ENCODE measurements around the gene ACTN4. TPM values are rescaled to one million over a fixed set of nuclear protein-coding genes. Genes with fewer than 3 reads are reported as not detected.

ACTN4 gene
- total RNA-seq, 1 donor from 2014 or later = 921 TPM

- H3K27me3 Mint-ChIP-seq (ENCODE audit: low read depth) = no peaks in the 10 kb centered on the region
- no peaks in the 10 kb centered on the region for H3K9me3 Mint-ChIP-seq (ENCODE audit: low read depth)
- peak overlapping the region; percentile 31 for H3K4me3 Mint-ChIP-seq (ENCODE audit: unreplicated experiment)
- no peak for DNase-seq (ENCODE audit: low spot score)
- TF ChIP-seq CTCF (IDR thresholded peaks at IDR 0.05) = no peak
- peak overlapping the region; percentile 96 for H3K27ac Mint-ChIP-seq (ENCODE audit: unreplicated experiment)
- H3K36me3 Mint-ChIP-seq (ENCODE audit: low read depth) = peaks cover 16% of the 10 kb centered on the region
- peaks cover 92% of the 10 kb centered on the region for H3K4me1 Mint-ChIP-seq (ENCODE audit: low read depth)
Observed at GRCh38 chr19:38692458-38693379, 45.3 kb downstream of the ACTN4 start.

DNA sequence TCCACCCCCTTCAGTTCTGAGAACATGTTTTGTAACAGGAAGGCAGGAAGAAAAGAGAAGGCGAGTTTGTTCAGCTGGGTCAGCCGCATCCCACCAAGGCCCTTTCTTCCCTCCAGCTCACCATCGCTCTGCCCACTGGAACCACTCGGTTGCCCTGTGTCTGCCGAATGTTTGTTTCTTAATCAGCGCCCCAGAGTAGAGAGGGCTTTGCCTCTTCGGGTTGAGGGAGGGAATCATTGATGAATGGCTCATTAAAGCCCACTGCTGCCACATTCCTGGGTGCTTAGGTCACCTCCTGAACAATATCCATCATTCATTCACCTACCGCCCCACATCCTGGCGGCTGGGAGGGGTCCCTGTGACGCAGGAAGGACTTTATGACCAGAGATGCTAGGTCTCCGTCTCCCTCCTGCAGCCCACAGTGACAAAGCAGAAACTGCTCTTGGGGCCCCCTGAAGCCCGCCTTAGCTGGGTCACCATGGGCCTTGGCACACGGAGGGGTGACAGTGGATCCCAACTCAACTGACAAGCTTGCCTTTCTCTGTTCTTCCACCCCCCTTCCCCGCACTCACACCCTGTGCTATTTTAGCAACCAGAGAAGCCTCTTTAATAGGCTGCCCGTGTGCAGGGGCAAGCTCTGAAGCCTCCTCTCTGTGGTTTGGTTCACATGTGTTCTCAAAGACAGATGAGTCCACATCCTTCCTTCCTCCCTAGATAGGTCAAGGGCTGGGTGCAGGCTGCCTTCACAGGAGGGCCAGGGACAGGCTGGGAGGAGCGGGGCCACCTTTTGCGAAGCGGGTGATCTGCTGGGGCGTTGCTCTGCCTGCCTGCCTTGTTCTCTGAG is 46.2 kb downstream of the ACTN4 start:
- Mint-ChIP-seq H3K9me3 (ENCODE audit: low read depth) (no peaks in the 10 kb centered on the region), H3K36me3 (ENCODE audit: low read depth) (peaks cover 19% of the 10 kb centered on the region), H3K4me3 (ENCODE audit: unreplicated experiment) (peak overlapping the region; percentile 25), H3K27ac (ENCODE audit: unreplicated experiment) (peak overlapping the region; percentile 96), H3K4me1 (ENCODE audit: low read depth) (peaks cover 93% of the 10 kb centered on the region), H3K27me3 (ENCODE audit: low read depth) (no peaks in the 10 kb centered on the region)
- no peak for TF ChIP-seq CTCF (IDR thresholded peaks at IDR 0.05)
- no peak for DNase-seq (ENCODE audit: low spot score)

- peaks cover 13% of the 10 kb centered on the region for H3K36me3 Mint-ChIP-seq (ENCODE audit: low read depth)
- TF ChIP-seq CTCF (IDR thresholded peaks at IDR 0.05) = no peak
- H3K4me1 Mint-ChIP-seq (ENCODE audit: low read depth) = peaks cover 94% of the 10 kb centered on the region
- DNase-seq (ENCODE audit: low spot score) = no peak
- no peaks in the 10 kb centered on the region for H3K9me3 Mint-ChIP-seq (ENCODE audit: low read depth)
- H3K4me3 Mint-ChIP-seq (ENCODE audit: unreplicated experiment) = peak overlapping the region; percentile 2
- H3K27ac Mint-ChIP-seq (ENCODE audit: unreplicated experiment) = peak overlapping the region; percentile 96
- H3K27me3 Mint-ChIP-seq (ENCODE audit: low read depth) = no peaks in the 10 kb centered on the region
Observed at GRCh38 chr19:38695317-38695683, 47.9 kb downstream of the ACTN4 start.

DNA sequence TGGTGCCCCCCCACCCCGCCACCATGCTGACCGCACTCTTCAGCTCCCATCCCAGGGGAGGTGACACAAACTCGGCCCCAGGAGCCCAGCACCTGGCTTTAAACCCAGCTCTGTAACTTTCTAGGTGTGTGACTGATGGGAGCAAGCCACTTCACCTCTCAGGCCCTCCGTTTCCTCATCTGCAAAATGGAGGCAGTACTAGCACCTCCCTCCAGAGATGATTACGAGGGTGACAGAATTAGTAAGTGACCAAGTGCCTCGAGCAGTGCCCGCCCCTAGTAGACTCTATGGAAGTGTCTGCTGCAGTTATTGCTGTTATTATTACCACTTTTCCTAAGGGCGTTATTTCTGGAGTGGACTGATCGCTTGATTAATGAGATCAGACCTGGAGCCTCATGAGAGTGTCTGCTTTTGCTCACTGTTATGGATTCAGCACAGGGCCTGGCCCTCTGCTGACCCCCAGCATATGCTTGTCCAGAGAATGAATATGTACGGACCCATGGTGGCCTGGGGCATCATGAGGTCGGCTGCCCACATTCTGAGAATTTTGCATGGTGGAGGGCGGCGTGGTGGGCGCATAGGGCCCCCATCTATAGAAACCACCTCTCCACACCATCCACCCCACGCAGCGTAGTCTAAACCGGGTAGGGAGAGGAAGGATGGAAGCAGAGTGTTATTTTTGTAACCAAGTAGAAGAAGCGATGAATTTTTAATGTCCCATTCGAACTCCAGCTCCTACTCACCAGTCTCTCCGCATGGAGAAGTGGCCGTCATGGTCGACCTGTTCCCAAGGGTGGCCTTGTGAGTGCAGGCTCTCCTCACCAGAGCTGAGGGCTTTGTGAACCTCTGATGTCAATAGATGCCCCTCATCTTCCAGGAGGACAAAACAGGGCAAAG is 48.6 kb downstream of the ACTN4 start:
- TF ChIP-seq CTCF (IDR thresholded peaks at IDR 0.05) = no peak
- Mint-ChIP-seq H3K4me1 (ENCODE audit: low read depth) (peaks cover 96% of the 10 kb centered on the region), H3K9me3 (ENCODE audit: low read depth) (no peaks in the 10 kb centered on the region), H3K36me3 (ENCODE audit: low read depth) (peaks cover 17% of the 10 kb centered on the region), H3K4me3 (ENCODE audit: unreplicated experiment) (no peak overlapping the region), H3K27ac (ENCODE audit: unreplicated experiment) (peak overlapping the region; percentile 96), H3K27me3 (ENCODE audit: low read depth) (no peaks in the 10 kb centered on the region)
- DNase-seq (ENCODE audit: low spot score) = no peak
